Activated naive CD4-positive, alpha-beta T cell treated with anti-CD3 and anti-CD28 coated beads, Interleukin-2, amount 10 ng/mL, durations not matched to agents 7 days and 5 days (primary cell): ENCODE measurements around the gene ESYT3.
"Not testable (repeated sequence)": the region's sequence is repeated elsewhere in the genome, so short reads cannot be mapped to it uniquely, and the experiment has no call there.

Source experiments
- CTCF ChIA-PET: fragments of 350-600 bp; sonication (Branson Sonifier 250); formaldehyde crosslinking; loops from one replicate; lab custom pipeline; 2021; ENCODE audit warnings: antibody characterized with exemption; lab: Charles Lee
- DNase-seq: peaks from one replicate; pipeline ENCODE4 v3.0.0-alpha.2; 2020
- H3K27ac Mint-ChIP-seq: one replicate; pipeline ENCODE4 v1.8.0; 2021; ENCODE audit warnings: mild to moderate bottlenecking, moderate library complexity, mixed read lengths
- H3K27me3 Mint-ChIP-seq: one replicate; pipeline ENCODE4 v1.8.0; 2021; ENCODE audit warnings: mild to moderate bottlenecking, mixed read lengths
- H3K36me3 Mint-ChIP-seq: one replicate; pipeline ENCODE4 v1.8.0; 2021; ENCODE audit warnings: mixed read lengths
- H3K4me1 Mint-ChIP-seq: one replicate; pipeline ENCODE4 v1.8.0; 2021; ENCODE audit warnings: mixed read lengths
- H3K4me3 Mint-ChIP-seq: one replicate; pipeline ENCODE4 v1.8.0; 2021; ENCODE audit warnings: mild to moderate bottlenecking, moderate library complexity, mixed read lengths
- H3K9me3 Mint-ChIP-seq: one replicate; pipeline ENCODE4 v1.8.0; 2021; ENCODE audit warnings: mixed read lengths

The ESYT3 gene

GRCh38 chr3:138513090-138513843 lies 78.9 kb downstream of the ESYT3 start:
- H3K4me3 Mint-ChIP-seq: no peak overlapping the region
- peaks cover 5% of the 10 kb centered on the region for H3K9me3 Mint-ChIP-seq
- H3K4me1 Mint-ChIP-seq: peaks cover 27% of the 10 kb centered on the region
- no peak for DNase-seq
- CTCF ChIA-PET: interaction anchor here (0.6 to 2.1 kb wide), 5 partner anchors 34 to 402 kb away, joined by 3 to 8 read pairs (median 5); partner anchors contain the start of gene CEP70
- H3K36me3 Mint-ChIP-seq: peaks cover 16% of the 10 kb centered on the region
- H3K27ac Mint-ChIP-seq: peak overlapping the region; percentile 28
- no peaks in the 10 kb centered on the region for H3K27me3 Mint-ChIP-seq

GRCh38 chr3:138521445-138521844 lies 87.0 kb downstream of the ESYT3 start:
- Mint-ChIP-seq H3K36me3 (peaks cover 52% of the 10 kb centered on the region), H3K9me3 (peaks cover 18% of the 10 kb centered on the region)
- H3K4me3 Mint-ChIP-seq, H3K4me1 Mint-ChIP-seq, CTCF ChIA-PET, H3K27me3 Mint-ChIP-seq, DNase-seq, H3K27ac Mint-ChIP-seq: not testable (repeated sequence)
